ENCODE measurements around the gene CAMTA1.

- no peak for TF ChIP-seq ZNF768 (tag by site-specific recombination; IDR thresholded peaks at IDR 0.05)
- no peak for TF ChIP-seq ZBTB44 (tag by site-specific recombination; IDR thresholded peaks at IDR 0.05)
- no peak for TF ChIP-seq ZBTB17 (tag by site-specific recombination; IDR thresholded peaks at IDR 0.05)
- TF ChIP-seq ZNF645 (tag by site-specific recombination; IDR thresholded peaks at IDR 0.05), result no peak
- no peak for TF ChIP-seq ZNF776 (tag by site-specific recombination; IDR thresholded peaks at IDR 0.05; ENCODE audit: borderline replicate concordance)
- no peak for TF ChIP-seq ZNF660 (tag by site-specific recombination; IDR thresholded peaks at IDR 0.05)
- no peak for TF ChIP-seq ZNF791 (tag by site-specific recombination; IDR thresholded peaks at IDR 0.05)
- no peak for TF ChIP-seq YY1 (tag by site-specific recombination; IDR thresholded peaks at IDR 0.05)
- no peak for TF ChIP-seq ATF2 (tag by site-specific recombination; IDR thresholded peaks at IDR 0.05; ENCODE audit: low read depth)
- no peak for TF ChIP-seq CTCF (tag by site-specific recombination; IDR thresholded peaks at IDR 0.05)
- no peak for TF ChIP-seq ZNF626 (tag by site-specific recombination; IDR thresholded peaks at IDR 0.05)
These were observed 808.9 kb downstream of the CAMTA1 start for GRCh38 chr1:7594002-7594713.

Measured in HEK293 (cell line).